WTC11 (cell line): ENCODE data around the gene SH3BP5L. TPM values are rescaled to one million over a fixed set of nuclear protein-coding genes. Genes with fewer than 3 reads are reported as not detected.

ENCODE experiments used
- ATAC-seq: fragments of 200-7000 bp; cut with Tn5 transposase; 2 replicates; pipeline ENCODE4 v1.10.0; 2021; ENCODE audit warnings: mild to moderate bottlenecking, moderate library complexity
- CTCF ChIA-PET: fragments of 300-600 bp; sonication (Branson Sonifier 250); formaldehyde crosslinking; loops from one replicate; lab custom pipeline; 2021; ENCODE audit warnings: antibody characterized with exemption; lab: Charles Lee
- POLR2A ChIA-PET: fragments of 350-600 bp; sonication (Branson Sonifier 250); formaldehyde crosslinking; loops from one replicate; lab custom pipeline; 2021; ENCODE audit warnings: antibody characterized with exemption; lab: Charles Lee
- DNase-seq: peaks from one replicate; pipeline ENCODE4 v3.0.0; 2021; ENCODE audit warnings: low spot score
- H3K27ac Mint-ChIP-seq: 2 replicates; pipeline ENCODE4 v1.8.0; 2021; ENCODE audit warnings: mixed read lengths
- H3K27me3 Mint-ChIP-seq: 2 replicates; pipeline ENCODE4 v1.8.0; 2021; ENCODE audit warnings: low read depth, mild to moderate bottlenecking, moderate library complexity, mixed read lengths
- H3K36me3 Mint-ChIP-seq: 2 replicates; pipeline ENCODE4 v1.8.0; 2021; ENCODE audit warnings: mixed read lengths
- H3K4me1 Mint-ChIP-seq: 2 replicates; pipeline ENCODE4 v1.8.0; 2022; ENCODE audit warnings: mixed read lengths
- H3K4me3 Mint-ChIP-seq: 2 replicates; pipeline ENCODE4 v1.8.0; 2021; ENCODE audit warnings: mild to moderate bottlenecking, moderate library complexity, mixed read lengths
- H3K9me3 Mint-ChIP-seq: 2 replicates; pipeline ENCODE4 v1.8.0; 2021; ENCODE audit warnings: mixed read lengths
- AFF4 ChIP-seq: sonication (generic); formaldehyde crosslinking; IDR thresholded peaks from 2 replicates; pipeline ENCODE4 v1.8.1; 2023; ENCODE audit warnings: mild to moderate bottlenecking, missing genetic modification reagents, borderline replicate concordance
- CDX4 ChIP-seq: fragments of 250-450 bp; sonication (Bioruptor Pico); IDR thresholded peaks from 2 replicates; pipeline ENCODE4 v1.9.0; 2021; ENCODE audit warnings: moderate library complexity, mild to moderate bottlenecking, inconsistent platforms, borderline replicate concordance
- CREM ChIP-seq: sonication (generic); formaldehyde crosslinking; IDR thresholded peaks from 2 replicates; pipeline ENCODE4 v1.8.1; 2022; ENCODE audit warnings: mild to moderate bottlenecking, missing genetic modification reagents, moderate library complexity
- E2F4 ChIP-seq: sonication (generic); formaldehyde crosslinking; IDR thresholded peaks from 2 replicates; pipeline ENCODE4 v1.8.1; 2022; ENCODE audit warnings: low read depth, mild to moderate bottlenecking, moderate library complexity, missing genetic modification reagents, borderline replicate concordance
- ETV6 ChIP-seq: sonication (generic); formaldehyde crosslinking; IDR thresholded peaks from 2 replicates; pipeline ENCODE4 v1.8.1; 2022; ENCODE audit warnings: mild to moderate bottlenecking, missing genetic modification reagents
- FOXK1 ChIP-seq: sonication (generic); formaldehyde crosslinking; IDR thresholded peaks from 2 replicates; pipeline ENCODE4 v1.8.0; 2022; ENCODE audit warnings: mild to moderate bottlenecking, moderate library complexity, missing genetic modification reagents
- GABPB1 ChIP-seq: sonication (generic); formaldehyde crosslinking; IDR thresholded peaks from 2 replicates; pipeline ENCODE4 v1.8.1; 2023; ENCODE audit warnings: mild to moderate bottlenecking, missing genetic modification reagents
- GTF2I ChIP-seq: fragments of 250-450 bp; sonication (Bioruptor Pico); conservative IDR thresholded peaks from 2 replicates; pipeline ENCODE4 v1.4.0; 2021; ENCODE audit warnings: mild to moderate bottlenecking
- KAT7 ChIP-seq: sonication (generic); formaldehyde crosslinking; IDR thresholded peaks from 2 replicates; pipeline ENCODE4 v1.8.1; 2023; ENCODE audit warnings: missing genetic modification reagents, mild to moderate bottlenecking, borderline replicate concordance
- MXD4 ChIP-seq: fragments of 250-450 bp; sonication (Bioruptor Pico); IDR thresholded peaks from 2 replicates; pipeline ENCODE4 v1.8.0; 2021; ENCODE audit warnings: mild to moderate bottlenecking, moderate library complexity, borderline replicate concordance
- NR3C1 ChIP-seq: sonication (generic); formaldehyde crosslinking; conservative IDR thresholded peaks from 2 replicates; pipeline ENCODE4 v1.8.1; 2023; ENCODE audit warnings: low read depth, mild to moderate bottlenecking, missing genetic modification reagents
- OVOL2 ChIP-seq: fragments of 250-450 bp; sonication (Bioruptor Pico); IDR thresholded peaks from 2 replicates; pipeline ENCODE4 v1.9.0; 2021; ENCODE audit warnings: mild to moderate bottlenecking, borderline replicate concordance
- PREB ChIP-seq: sonication (generic); formaldehyde crosslinking; IDR thresholded peaks from 2 replicates; pipeline ENCODE4 v1.8.1; 2022; ENCODE audit warnings: mild to moderate bottlenecking, missing genetic modification reagents, moderate library complexity, borderline replicate concordance
- PRRX2 ChIP-seq: fragments of 250-450 bp; sonication (Bioruptor Pico); IDR thresholded peaks from 2 replicates; pipeline ENCODE4 v1.8.0; 2021; ENCODE audit warnings: mild to moderate bottlenecking
- RORB ChIP-seq: fragments of 250-450 bp; sonication (Bioruptor Pico); IDR thresholded peaks from 2 replicates; pipeline ENCODE4 v1.9.0; 2021; ENCODE audit warnings: mild to moderate bottlenecking
- SMAD4 ChIP-seq: sonication (generic); formaldehyde crosslinking; IDR thresholded peaks from 2 replicates; pipeline ENCODE4 v1.8.0; 2022; ENCODE audit warnings: mild to moderate bottlenecking, missing genetic modification reagents
- SP1 ChIP-seq: sonication (generic); formaldehyde crosslinking; conservative IDR thresholded peaks from 2 replicates; pipeline ENCODE4 v1.8.1; 2022; ENCODE audit warnings: missing genetic modification reagents
- TCF7 ChIP-seq: sonication (generic); formaldehyde crosslinking; IDR thresholded peaks from 2 replicates; pipeline ENCODE4 v1.8.0; 2022; ENCODE audit warnings: mild to moderate bottlenecking, low read depth, missing genetic modification reagents, moderate library complexity
- ZNF219 ChIP-seq: sonication (generic); formaldehyde crosslinking; IDR thresholded peaks from 2 replicates; pipeline ENCODE4 v1.8.0; 2023; ENCODE audit warnings: missing genetic modification reagents, mild to moderate bottlenecking, borderline replicate concordance
- ZNF232 ChIP-seq: sonication (generic); formaldehyde crosslinking; IDR thresholded peaks from 2 replicates; pipeline ENCODE4 v1.8.0; 2022; ENCODE audit warnings: mild to moderate bottlenecking, missing genetic modification reagents
- ZNF263 ChIP-seq: sonication (generic); formaldehyde crosslinking; IDR thresholded peaks from 2 replicates; pipeline ENCODE4 v1.8.1; 2022; ENCODE audit warnings: low read depth, mild to moderate bottlenecking, moderate library complexity, missing genetic modification reagents
- ZNF416 ChIP-seq: fragments of 250-450 bp; sonication (Bioruptor Pico); IDR thresholded peaks from 2 replicates; pipeline ENCODE4 v1.9.0; 2021; ENCODE audit warnings: mild to moderate bottlenecking, inconsistent platforms
- ZNF423 ChIP-seq: fragments of 250-450 bp; sonication (Bioruptor Pico); IDR thresholded peaks from 2 replicates; pipeline ENCODE4 v2.1.2; 2022; ENCODE audit warnings: mild to moderate bottlenecking, moderate library complexity
- ZNF425 ChIP-seq: fragments of 250-450 bp; sonication (Bioruptor Pico); conservative IDR thresholded peaks from 2 replicates; pipeline ENCODE4 v1.9.0; 2021; ENCODE audit warnings: mild to moderate bottlenecking
- ZNF532 ChIP-seq: fragments of 250-450 bp; sonication (Bioruptor Pico); IDR thresholded peaks from 2 replicates; pipeline ENCODE4 v1.9.0; 2021; ENCODE audit warnings: mild to moderate bottlenecking, borderline replicate concordance
- total RNA-seq: library from RNA; stranded (reverse); gene quantifications from 3 replicates; pipeline ENCODE4 v1.2.3, GENCODE V29; 2021

Gene SH3BP5L
- total RNA-seq, 1 experiment from 2014 or later = 32.9 TPM

- Mint-ChIP-seq H3K4me1 (peaks cover 3% of the 10 kb centered on the region; the same call in 1 of the 2 replicates), H3K4me3 (peak overlapping the region; percentile 96), H3K27ac (peak overlapping the region; percentile 99), H3K36me3 (no peaks in the 10 kb centered on the region), H3K9me3 (no peaks in the 10 kb centered on the region), H3K27me3 (peaks cover 8% of the 10 kb centered on the region)
- ChIA-PET CTCF (interaction anchor here (0.7 to 3.2 kb wide), 10 partner anchors 10 to 47 kb away, joined by 3 to 40 read pairs (median 5); partner anchors contain the start of genes PGBD2, SH3BP5L, ZNF672 and ZNF692), POLR2A (interaction anchor here (1.4 to 2.4 kb wide), 6 partner anchors 11 to 47 kb away, joined by 3 to 20 read pairs (median 9); partner anchors contain the start of genes PGBD2, SH3BP5L, ZNF672 and ZNF692)
- ATAC-seq (peak; percentile 76), DNase-seq (peak; percentile 97)
- TF ChIP-seq GABPB1 (CRISPR knock-in tag) = peak; percentile 48; the same call in 1 of the 2 replicates
- TF ChIP-seq SMAD4 = no peak
- peak; percentile 31; the same call in 1 of the 2 replicates for TF ChIP-seq ZNF232 (CRISPR knock-in tag)
- no peak for TF ChIP-seq SP1
- TF ChIP-seq CDX4 = no peak
- no peak for TF ChIP-seq PREB (CRISPR knock-in tag)
- TF ChIP-seq MXD4 (CRISPR knock-in tag) = no peak
- TF ChIP-seq PRRX2 = no peak
- TF ChIP-seq RORB = no peak
- no peak for TF ChIP-seq TCF7 (CRISPR knock-in tag)
- no peak for TF ChIP-seq ZNF425 (CRISPR knock-in tag)
- no peak for TF ChIP-seq GTF2I (CRISPR knock-in tag)
- TF ChIP-seq NR3C1 = no peak
- no peak for TF ChIP-seq ZNF416 (CRISPR knock-in tag)
- no peak for TF ChIP-seq ZNF219 (CRISPR knock-in tag)
- peak; percentile 56; the same call in 1 of the 2 replicates for TF ChIP-seq ETV6 (CRISPR knock-in tag)
- no peak for TF ChIP-seq ZNF423 (CRISPR knock-in tag)
- no peak for TF ChIP-seq OVOL2 (CRISPR knock-in tag)
- TF ChIP-seq ZNF532 (CRISPR knock-in tag) = no peak
- 0 out of 2 replicates have a peak, but pooled peaks have one; percentile 49 for TF ChIP-seq KAT7 (CRISPR knock-in tag)
- TF ChIP-seq FOXK1 (CRISPR knock-in tag) = peak; percentile 72; the same call in 1 of the 2 replicates
- TF ChIP-seq CREM (CRISPR knock-in tag) = 0 out of 2 replicates have a peak, but pooled peaks have one; percentile 53
- TF ChIP-seq ZNF263 = no peak
- TF ChIP-seq AFF4 = no peak
- no peak for TF ChIP-seq E2F4 (CRISPR knock-in tag)
Observed at GRCh38 chr1:248873409-248873992, 47.8 kb upstream of the SH3BP5L start.
